GM18519 (cell line): ENCODE data around the gene MSI2.

ENCODE experiments used
- ATAC-seq: cut with Tn5 transposase; IDR thresholded peaks from one replicate; pipeline ENCODE4 v1.9.1; 2021; ENCODE audit warnings: mild to moderate bottlenecking, moderate library complexity; ENCODE audit not compliant: unreplicated experiment, low FRiP score

The MSI2 gene

DNA sequence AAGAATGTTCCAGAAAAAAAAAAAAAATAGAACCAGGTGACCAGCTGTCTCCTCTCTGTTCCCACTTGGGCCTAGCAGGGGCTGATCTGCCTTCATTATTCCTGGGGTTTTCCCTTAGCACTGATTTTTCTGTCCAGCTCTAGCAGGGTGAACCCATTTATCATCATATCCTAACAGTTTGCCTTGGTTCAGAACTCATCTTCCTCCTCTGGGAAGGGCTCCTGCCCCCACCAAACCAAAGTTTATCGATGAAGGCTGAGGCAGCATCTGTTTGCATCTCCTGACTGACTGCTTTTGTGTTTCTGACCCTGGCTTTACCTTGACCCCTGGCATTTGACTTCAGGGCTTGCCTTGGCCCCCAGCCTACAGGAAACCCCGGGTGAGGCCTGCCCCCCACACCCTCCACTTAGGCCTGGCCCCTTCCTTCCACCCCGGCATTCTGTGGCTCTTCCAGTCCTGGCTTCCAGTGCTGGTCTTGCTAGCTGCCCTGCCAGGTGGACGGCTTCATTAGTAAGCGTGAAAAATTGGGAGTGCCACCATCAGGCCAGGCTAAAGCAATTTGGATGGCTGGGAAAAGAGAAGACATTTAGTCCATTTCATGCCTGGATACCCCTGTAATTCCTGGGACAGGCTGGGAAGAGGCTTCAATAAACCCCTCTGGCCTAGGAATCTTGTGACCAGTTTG, 323.9 kb downstream of the MSI2 start:
- no peak for ATAC-seq

DNA sequence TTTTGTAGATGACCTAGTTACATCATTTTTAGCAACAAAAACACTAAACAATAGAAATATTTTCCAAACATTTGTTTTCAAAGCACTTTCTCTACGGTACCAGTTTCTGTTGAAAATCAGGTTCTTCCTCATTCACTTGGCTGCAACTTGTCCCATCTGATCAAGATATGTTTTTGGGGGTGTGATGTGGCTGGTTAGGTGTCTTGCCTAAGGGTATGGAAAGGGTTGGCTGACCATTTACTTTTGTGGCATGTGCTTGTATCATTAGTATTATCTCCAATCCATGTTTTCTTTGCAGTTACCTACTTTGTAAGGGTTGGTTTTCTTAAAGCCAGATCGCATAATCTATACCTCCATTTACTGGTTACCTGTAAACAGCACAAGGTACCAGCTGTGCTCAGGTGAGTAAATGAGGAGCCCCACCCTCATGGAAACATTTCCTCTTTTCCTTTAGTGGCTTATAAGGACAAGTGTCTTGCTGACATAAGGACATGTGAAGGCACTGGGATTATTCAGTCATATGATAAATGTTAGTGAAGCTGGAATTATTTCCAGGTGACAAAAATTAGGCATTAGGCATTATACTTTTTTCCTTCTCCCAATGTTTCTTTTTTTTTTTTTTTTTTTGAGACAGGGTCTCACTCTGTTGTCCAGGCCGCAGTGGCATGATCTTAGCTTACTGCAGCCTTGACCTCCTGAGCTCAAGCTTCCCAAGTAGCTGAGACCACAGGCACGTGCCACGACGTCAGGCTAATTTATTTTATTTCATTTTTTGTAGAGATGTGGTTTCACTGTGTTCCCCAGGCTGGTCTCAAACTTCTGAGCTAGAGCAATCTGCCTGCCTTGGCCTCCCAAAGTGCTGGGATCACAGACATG, 326.8 kb downstream of the MSI2 start:
- ATAC-seq = no peak

- ATAC-seq = no peak
Observed at GRCh38 chr17:57584050-57584551, 327.8 kb downstream of the MSI2 start.

DNA sequence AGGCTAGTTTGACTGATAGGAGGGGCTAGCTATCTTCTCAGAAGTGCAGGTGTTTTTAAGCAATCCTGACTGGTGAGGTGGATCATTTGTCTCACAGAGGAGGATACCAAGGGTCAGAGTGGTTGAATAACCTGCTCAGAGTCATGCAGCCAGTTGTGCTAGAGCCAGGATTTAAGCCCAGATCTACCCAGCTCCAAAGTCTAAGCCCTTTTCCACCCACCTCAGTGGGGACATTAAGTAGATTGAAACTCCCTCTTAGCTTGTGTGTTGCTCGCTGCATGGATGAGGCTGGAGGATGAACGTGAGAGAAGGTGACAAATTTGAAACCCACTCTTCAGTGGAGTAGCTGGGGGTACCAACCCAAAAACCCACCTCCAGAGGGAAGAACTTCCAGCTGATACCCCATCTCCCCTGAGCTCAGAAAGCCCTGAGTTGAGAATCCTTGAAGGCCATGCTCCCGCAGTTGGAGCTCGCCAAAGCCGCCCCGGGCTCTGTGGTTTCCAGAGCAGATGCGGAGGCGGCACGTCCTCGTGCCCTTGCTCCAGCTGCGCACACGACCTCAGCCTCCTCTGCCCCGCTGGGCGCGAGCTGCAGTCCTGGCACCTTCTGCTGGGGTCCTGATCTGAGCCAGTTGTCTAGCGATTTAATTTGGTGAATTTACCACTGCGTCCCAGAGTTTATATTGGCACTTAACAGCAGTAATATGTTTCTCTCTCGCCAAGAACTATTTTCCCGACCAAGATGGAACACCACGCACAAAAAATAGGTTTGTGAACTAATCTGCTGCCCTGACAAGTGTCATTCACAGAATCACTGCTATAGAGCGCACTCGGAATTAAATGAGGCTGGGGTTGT, 329.2 kb downstream of the MSI2 start:
- no peak for ATAC-seq

DNA sequence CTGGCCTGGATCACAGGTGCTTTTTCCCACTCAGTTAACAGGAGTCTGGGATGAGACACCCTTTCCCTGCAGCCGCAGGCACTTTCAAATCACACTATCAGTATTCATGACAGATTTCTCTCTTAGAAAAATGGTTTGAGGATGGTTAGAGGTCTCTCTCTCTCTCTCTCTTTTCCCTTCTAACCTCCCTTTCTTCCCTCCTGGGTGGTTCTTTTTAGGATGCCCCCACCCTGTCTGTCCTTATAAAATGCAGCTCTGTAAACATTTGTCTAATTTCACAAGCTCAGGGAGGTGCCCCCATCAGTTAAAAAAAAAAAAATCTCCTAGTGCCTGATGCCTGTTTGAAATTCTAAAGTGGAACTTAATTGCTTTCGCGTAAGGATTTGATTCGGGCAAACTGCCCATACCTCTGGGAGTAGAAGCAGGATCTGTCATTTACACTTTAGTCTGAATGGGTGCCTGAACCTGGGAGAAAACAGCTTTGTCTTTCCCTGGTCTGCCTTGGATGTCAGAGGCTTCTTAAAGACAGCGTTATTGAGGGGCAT, 329.9 kb downstream of the MSI2 start:
- no peak for ATAC-seq

DNA sequence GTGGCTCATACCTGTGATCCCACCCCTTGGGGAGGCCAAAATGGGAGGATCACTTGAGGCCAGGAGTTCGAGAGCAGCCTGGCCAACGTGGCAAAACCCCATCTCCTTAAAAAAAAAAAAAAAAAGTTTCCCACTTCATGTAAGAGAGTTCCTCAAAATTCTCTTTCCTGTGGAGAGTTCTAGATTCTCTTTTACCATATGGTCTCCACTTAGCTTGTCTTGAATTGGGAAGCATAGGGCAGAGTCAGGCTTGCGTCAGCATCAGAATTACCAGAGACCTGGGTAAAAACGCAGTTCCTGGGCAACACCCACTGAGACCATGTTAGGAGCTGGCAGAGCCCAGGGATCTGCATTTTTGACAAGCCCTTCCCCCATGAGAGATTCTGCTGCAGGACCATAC, 330.4 kb downstream of the MSI2 start:
- ATAC-seq = no peak

GRCh38 chr17:57587193-57587969, 331.1 kb downstream of the MSI2 start:
- ATAC-seq = no peak

GRCh38 chr17:57588086-57588485, 331.8 kb downstream of the MSI2 start:
- no peak for ATAC-seq

DNA sequence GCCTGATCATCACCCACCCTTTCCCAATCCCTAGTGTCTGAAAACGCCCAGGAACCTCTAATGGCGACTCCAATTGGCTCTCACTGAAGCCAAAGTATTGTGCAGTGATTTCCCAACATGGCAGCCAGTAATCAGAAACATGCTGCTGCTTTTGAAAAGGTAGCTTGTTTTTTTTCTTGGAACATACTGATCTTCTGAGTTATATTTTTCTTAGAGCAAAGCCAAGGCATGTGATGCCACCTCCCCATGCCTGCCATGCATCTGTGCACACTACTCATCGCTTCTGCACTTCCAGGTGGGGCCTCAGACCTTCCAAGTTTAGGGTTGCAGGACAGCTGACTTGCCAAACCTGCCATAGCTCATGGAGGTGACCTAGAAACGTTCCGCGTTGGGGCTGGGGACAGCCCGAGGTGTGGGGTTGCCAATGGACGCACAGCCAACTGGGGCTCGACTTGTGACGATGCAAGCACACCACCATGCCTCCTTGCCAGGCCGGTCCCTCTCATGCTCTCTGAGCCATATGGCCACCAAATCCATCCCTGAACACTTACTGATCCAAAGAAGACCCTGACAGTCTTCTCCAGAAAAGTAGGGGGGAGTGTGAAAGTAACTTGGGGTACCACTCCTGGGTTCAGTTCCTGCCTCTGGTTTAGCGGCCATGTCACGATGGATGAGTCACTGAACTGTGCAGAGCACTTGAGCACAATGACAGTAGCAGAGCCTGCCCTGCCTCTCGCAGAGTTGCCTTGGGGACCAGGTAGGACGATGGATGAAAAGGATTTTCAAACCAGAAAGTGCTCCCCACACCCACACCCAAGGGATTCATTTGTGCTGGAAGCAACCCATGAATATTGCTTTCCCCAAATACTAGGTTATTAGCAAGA, 333.1 kb downstream of the MSI2 start:
- ATAC-seq = no peak

DNA sequence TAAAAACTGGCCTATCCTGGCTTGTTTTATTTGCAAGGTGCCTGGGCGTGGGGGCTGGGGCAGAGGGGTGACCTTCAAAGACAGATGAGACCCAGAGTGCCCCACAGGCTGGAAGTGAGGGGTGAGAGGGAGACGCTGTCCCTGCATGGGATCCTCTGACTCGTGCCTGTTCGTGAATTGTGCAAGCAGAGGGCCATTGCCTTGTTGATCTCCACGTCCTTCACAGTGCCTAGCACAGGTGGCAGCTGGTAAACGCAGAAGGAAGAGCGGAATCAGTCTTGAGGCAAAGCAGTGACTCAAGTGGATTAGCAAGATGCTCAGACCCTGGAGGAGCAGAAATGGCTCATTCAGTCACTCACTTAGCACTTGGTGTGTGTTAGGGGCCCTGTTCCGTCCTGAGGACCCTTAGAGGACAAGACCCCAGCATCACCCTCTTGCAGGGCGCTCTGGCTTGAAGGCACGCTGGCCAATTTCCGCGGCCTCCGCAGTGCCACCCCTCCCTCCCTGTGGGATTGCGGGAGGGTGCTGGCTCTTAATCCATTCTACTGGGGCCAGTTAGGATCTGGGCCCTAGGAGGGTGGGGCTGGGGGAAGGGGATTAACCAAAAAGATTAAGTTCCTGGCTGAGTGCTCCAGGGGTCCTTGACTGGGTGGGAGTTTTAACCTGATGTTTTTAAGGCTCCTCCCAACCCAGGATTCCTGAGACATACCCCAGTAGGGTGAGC, 337.6 kb downstream of the MSI2 start:
- no peak for ATAC-seq

- ATAC-seq = no peak
Observed at GRCh38 chr17:57594767-57595166, 338.4 kb downstream of the MSI2 start.

DNA sequence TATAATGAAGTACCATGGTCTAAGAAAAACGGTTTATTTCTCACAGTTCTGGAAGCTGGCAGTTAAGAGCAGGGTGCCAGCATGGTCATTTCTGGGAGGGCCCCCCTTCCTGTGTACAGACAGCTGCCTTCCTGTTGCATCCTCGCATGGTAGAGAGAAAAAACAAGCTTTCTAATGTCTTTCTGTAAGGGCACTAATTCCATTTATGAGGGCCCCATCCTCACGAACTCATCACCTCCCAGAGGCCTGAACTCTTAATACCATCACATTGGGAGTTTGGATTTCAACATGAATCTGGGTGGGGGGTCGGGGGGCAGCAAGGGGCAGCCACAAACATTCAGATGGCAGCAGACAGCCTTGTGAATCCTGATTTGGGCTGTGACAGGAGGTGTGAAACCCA, 339.1 kb downstream of the MSI2 start:
- ATAC-seq = no peak

GRCh38 chr17:57595947-57596695, 339.8 kb downstream of the MSI2 start:
- ATAC-seq = no peak

DNA sequence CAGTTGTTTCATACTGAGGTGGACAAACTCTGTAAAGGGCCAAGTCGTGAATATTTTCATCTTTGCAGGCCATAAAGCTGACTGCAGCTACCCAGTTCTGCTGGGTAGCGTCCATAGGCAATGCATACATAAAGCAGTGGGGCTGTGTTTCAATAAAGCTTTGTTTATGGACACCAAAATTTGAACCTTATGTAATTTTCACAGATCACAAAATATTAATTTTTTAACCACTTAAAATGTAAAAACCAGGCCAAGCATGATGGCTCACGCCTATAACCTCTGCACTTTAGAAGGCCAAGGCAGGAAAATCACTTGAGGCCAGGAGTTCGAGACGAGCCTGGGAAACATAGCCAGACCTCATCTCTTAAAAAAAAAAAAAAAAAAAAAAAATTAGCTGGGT, 340.8 kb downstream of the MSI2 start:
- ATAC-seq = no peak

GRCh38 chr17:57597531-57598453, 341.5 kb downstream of the MSI2 start:
- no peak for ATAC-seq

GRCh38 chr17:57599271-57600045, 343.1 kb downstream of the MSI2 start:
- ATAC-seq = no peak
